ENCODE results near the gene KANK3. TPM values are rescaled to one million over a fixed set of nuclear protein-coding genes. Genes with fewer than 3 reads are reported as not detected.

The KANK3 gene
- polyA plus RNA-seq, 2 of the 4 experiments (the other 2 are of a cell fraction), result 1.0 to 1.5 TPM

- TF ChIP-seq KDM1A (IDR thresholded peaks at IDR 0.05; ENCODE audit: low read depth), result no peak
- TF ChIP-seq MYC (IDR thresholded peaks at IDR 0.05; ENCODE audit: borderline replicate concordance, low read length), result peak; percentile 47
- TF ChIP-seq TFCP2L1 (CRISPR knock-in tag; IDR thresholded peaks at IDR 0.05), result peak; percentile 32; the same call in 1 of the 2 replicates
- no peak for TF ChIP-seq NFE2L2 (conservative IDR thresholded peaks at IDR 0.05; ENCODE audit: low read length)
- TF ChIP-seq HMGXB4 (CRISPR knock-in tag; IDR thresholded peaks at IDR 0.05; ENCODE audit: borderline replicate concordance), result no peak
- TF ChIP-seq MAX (IDR thresholded peaks at IDR 0.05), result peak; percentile 98
- TF ChIP-seq POLR2A (IDR thresholded peaks at IDR 0.05; ENCODE audit: low read length), result peak; percentile 84
- TF ChIP-seq CBX8 (IDR thresholded peaks at IDR 0.05), result no peak
- TF ChIP-seq CBX2 (IDR thresholded peaks at IDR 0.05; ENCODE audit: borderline replicate concordance, low read depth), result no peak
- TF ChIP-seq ATOH8 (CRISPR knock-in tag; IDR thresholded peaks at IDR 0.05; ENCODE audit: low read depth), result no peak
- no peak for TF ChIP-seq JUNB (IDR thresholded peaks at IDR 0.05)
- TF ChIP-seq JUN (IDR thresholded peaks at IDR 0.05), result peak in 1 of 2 experiments; percentile 91; a peak in 3 of 5 replicates
- TF ChIP-seq REST (IDR thresholded peaks at IDR 0.05), result peak; percentile 75
- TF ChIP-seq ZC3H11A (IDR thresholded peaks at IDR 0.05), result no peak
- no peak for TF ChIP-seq CEBPB (IDR thresholded peaks at IDR 0.05)
- no peak for TF ChIP-seq HEYL (CRISPR knock-in tag; IDR thresholded peaks at IDR 0.05)
- TF ChIP-seq SMC3 (IDR thresholded peaks at IDR 0.05), result no peak
- no peak for TF ChIP-seq EHF (CRISPR knock-in tag; IDR thresholded peaks at IDR 0.05)
- no peak for TF ChIP-seq TP53 (CRISPR knock-in tag; IDR thresholded peaks at IDR 0.05)
- TF ChIP-seq ZFP36 (IDR thresholded peaks at IDR 0.05; ENCODE audit: borderline replicate concordance, partially characterized antibody), result no peak
- TF ChIP-seq RARB (CRISPR knock-in tag; IDR thresholded peaks at IDR 0.05), result no peak
- no peak for TF ChIP-seq ESRRA (IDR thresholded peaks at IDR 0.05; ENCODE audit: borderline replicate concordance, low read length)
- TF ChIP-seq RCOR1 (IDR thresholded peaks at IDR 0.05; ENCODE audit: low read depth, low read length), result no peak
Measured at GRCh38 chr19:8307965-8308866, 34.8 kb downstream of the KANK3 start, which contains the start of gene CD320 (continued).
